NCI-H1436 treated with DMSO at 0.1 percent for 48 hours (cell line): ENCODE results near the gene EN2.

Source experiments
- DNase-seq: peaks from one replicate; lab custom pipeline; 2025; lab: John Stamatoyannopoulos, UW

Gene EN2

DNA sequence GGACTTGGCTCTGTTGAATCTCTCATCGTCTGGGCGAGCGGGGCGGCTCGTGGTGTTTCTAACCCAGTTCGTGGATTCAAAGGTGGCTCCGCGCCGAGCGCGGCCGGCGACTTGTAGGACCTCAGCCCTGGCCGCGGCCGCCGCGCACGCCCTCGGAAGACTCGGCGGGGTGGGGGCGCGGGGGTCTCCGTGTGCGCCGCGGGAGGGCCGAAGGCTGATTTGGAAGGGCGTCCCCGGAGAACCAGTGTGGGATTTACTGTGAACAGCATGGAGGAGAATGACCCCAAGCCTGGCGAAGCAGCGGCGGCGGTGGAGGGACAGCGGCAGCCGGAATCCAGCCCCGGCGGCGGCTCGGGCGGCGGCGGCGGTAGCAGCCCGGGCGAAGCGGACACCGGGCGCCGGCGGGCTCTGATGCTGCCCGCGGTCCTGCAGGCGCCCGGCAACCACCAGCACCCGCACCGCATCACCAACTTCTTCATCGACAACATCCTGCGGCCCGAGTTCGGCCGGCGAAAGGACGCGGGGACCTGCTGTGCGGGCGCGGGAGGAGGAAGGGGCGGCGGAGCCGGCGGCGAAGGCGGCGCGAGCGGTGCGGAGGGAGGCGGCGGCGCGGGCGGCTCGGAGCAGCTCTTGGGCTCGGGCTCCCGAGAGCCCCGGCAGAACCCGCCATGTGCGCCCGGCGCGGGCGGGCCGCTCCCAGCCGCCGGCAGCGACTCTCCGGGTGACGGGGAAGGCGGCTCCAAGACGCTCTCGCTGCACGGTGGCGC lies at the start of gene EN2:
Gene EN2, plus strand, starts transcription at position 19 of the 767 bp plus-strand sequence. Its CDS starts 249 bp downstream, at position 268.
- DNase-seq: no peak

DNA sequence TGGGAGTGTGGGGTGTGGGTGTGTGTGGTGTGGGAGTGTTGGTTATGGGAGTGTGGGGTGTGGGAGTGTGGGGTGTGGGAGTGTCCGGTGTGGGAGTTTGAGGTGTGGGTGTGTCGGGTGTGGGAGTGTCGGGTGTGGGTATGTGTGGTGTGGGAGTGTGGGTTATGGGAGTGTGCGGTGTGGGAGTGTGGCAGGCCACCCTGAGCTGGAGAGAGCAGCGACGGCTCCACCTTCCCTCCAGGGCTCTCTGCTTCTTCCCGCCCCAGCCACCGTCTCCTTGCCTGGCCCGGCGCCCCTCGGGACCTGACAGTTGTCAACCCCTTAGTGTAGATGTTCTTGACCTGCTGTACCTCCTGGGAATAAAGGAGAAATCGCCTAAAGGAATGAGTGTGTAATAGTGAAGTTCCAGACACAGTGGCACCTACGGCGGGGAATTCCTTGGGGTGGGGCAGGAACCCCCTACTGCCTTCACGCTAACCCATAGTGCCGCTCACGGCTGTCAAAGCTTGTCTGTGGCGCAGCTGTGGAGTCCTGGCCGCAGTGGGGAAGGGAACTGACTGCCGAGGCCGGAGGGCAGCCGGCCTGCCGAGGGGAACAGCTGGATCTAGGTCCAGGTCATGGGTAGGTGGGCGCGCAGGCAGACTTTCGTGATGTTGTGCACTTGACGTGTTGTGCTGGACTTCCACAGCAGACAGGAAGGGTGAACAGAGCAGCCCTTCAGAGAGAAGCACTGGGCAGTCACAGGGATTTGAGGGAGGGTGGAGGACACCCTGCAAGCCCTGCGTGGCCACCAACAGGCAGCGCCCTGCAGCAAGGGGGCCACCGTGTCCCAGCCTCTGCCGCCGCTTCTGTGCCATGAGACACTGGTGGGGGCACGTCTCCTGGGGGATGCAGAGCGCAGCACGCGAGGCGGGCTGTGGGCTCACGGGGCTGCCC lies 49.0 kb upstream of the EN2 start:
- no peak for DNase-seq

DNA sequence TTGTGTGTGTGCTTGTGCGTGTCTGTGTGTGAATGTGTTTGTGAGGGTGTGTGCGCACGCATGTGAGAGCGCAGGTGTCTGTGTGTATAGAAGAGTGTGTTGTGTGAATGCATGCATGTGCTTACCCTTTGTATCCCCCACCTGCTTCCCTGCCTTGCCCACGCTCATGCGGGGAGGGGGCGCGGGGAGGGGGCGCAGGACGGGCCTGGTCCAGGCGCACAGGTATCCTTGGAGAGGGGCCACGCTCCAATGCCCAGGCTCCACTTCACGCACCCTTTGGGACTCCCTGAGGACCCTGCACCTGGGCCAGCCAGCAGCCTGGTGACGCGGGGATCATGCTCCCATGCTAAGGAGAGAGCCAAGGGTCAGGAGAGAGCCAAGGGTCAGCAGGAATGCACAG lies 47.9 kb upstream of the EN2 start:
- no peak for DNase-seq

DNA sequence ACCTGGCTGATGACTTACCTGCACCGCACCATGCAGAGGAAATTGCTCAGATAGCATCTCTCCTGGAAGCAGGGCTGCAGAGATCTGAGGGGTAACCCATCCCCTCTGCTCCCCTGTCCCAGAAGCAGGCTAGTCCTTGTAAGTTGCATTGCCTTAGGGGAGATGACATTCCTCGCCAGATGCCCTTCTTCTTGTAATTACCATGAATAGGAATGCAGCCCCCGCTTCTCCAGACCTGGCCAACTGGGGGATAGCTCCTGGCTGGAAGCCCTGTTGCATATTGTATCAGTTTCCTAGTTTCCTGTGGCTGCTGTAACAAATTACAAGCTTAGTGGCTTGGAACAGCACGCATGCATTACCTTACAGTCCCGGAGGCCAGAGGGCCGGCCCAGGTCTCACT lies 47.5 kb upstream of the EN2 start:
- no peak for DNase-seq

DNA sequence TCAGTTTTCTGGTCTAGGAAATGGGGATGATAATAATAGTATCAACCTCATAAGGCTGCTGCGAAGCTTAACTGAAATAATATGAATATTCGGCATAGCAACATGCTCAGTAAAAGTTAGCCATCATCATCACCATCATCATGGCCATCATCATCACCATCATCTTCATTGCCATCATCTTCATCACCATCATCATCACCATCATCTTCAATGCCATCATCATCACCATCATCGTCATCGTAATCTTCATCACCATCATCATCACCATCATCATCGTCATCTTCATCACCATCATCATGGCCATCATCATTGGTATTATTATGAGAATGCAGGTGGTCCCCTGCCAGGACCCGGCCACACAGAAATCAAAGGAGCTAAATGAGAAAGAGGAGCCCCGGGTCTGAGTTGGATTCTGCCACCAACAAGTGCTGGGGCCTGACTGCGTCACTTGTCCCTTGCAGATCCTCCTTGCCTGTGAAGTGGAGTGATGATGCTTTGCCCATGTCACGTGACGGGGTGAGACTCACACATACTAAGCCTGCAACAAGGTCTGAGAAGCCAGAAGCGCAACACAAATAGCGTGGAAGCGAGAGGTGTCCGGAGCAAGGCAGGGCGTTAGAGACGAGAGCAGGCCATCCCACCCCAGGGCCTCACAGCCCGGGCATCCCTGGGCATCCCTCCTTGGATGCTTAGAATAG lies 46.1 kb upstream of the EN2 start:
- DNase-seq: no peak

DNA sequence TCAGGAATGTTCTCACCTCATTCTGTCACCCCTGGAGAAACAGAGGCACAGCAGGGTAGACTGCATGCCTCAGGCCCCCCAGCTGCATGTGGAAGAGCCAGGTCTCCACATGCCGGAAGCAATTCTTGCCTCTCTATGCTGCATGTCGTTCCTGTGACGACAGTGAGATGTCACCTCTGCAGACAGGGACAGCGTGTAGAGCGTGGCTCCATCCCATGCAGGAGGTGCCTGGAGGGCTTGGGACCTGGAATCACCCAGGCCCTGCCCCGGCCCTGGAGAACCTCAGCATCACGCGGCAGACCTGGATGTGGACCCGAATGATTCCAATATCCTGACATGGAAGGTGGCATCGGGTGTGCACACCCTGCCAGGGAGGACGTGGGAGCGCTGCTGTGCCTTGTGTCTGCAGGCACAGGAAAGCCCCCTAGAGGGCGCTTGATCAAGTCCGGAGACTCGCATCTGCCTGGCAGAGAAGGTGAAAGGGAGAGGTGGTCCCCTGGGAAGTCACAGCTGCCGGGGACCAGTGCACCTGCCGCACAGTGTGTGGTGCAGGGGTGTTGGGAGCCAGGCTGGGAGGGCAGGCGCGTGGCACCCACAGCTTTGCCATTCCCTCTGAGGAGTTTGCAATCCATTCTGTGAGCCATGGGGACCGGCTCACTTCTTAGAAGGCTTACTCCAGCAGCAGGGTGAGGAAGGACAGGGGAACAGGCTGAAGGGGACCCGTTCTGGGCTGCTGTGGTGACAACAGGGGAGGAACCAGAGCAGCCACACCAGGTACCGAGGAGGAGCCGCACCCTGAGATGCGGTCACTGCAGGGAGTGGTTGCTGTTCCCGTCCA lies 45.3 kb upstream of the EN2 start:
- DNase-seq: no peak

DNA sequence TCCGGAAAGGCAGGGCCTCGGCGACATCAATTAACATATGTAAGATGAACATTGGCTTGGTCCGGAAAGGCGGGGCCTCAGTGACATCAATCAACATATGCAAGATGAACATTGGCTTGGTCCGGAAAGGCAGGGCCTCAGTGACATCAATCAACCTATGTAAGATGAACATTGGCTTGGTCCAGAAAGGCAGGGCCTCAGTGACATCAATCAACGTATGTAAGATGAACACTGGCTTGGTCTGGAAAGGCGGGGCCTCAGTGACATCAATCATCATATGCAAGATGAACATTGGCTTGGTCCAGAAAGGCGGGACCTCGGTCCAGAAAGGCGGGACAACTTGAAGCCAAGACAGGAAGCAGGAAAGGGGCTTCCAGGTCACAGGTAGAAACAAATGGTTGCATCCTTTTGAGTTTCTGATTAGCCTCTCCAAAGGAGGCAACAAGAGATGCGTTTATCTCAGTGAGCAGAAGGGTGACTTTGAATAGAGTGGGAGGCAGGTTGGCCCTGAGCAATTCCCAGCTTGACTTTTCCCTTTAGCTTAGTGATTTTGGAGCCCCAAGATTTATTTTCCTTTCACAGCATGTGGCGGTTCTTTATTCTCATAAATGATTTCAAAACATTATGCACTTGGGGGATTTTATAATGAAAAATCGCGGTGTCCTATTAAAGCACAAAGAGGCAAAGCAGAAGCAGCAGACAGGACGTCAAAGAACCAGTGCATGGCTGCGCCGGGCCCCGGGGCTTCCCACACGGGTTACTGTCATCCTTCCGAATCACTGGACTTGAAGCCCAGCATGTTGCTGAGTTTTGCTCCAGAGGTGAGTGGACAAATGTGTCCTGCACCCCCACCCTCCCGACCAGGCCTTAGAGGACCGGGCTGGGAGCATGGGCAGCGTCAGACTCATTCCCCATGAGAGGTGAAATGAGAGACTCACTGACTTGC lies 43.1 kb upstream of the EN2 start:
- DNase-seq: no peak

DNA sequence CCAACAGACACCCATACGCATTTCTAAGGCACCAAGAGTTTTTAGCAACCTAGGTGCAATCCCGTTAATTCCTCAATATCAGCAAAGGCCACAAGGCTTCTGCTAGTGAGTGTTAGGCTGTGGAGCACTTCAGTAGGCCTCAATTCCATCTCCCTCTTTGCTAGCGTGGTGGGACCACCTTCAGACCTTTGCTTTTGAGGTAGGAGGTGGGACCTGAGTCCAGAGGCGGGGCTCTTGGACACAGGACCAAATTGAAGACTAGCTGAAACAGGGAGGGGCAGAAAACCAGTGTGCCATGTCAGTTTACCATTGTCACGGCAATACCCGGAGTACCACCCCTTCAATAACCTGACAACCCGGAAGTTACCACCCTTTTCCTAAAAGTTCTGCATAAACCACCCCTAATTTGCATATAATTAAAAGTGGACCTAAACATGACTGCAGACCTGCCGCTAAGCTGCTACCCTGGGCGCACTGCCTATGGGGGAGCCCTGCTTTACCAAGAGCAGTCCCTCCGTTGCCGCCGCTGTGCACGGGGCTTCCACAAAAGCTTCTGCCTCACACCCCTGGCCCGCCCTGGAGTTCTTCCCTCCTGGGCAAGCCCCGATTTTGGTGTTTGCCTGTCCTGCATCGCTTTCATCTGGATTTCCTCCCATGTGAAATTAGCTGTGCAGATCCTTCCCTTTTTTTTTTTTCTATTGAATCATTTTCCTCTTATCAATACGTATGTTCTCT lies 41.1 kb upstream of the EN2 start:
- no peak for DNase-seq

DNA sequence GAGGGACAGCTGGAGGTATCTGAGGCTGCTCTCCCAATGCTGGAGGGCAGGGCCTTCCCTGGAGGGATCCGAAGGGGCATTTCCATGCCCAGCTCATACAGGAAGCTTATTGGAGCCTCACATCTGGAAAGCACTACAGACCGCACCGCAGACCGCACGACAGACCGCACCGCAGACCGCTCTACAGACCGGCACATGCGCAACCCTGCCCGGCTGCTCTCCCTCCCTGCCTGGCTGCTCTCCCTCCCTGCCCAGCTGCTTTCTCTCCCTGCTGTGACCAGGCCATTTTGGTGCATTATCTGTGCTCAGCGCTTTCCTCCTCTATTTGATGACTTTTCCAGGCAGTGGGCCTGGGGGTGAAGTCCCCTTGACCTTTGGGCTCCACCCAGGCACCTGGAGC lies 39.6 kb upstream of the EN2 start:
- DNase-seq: no peak

DNA sequence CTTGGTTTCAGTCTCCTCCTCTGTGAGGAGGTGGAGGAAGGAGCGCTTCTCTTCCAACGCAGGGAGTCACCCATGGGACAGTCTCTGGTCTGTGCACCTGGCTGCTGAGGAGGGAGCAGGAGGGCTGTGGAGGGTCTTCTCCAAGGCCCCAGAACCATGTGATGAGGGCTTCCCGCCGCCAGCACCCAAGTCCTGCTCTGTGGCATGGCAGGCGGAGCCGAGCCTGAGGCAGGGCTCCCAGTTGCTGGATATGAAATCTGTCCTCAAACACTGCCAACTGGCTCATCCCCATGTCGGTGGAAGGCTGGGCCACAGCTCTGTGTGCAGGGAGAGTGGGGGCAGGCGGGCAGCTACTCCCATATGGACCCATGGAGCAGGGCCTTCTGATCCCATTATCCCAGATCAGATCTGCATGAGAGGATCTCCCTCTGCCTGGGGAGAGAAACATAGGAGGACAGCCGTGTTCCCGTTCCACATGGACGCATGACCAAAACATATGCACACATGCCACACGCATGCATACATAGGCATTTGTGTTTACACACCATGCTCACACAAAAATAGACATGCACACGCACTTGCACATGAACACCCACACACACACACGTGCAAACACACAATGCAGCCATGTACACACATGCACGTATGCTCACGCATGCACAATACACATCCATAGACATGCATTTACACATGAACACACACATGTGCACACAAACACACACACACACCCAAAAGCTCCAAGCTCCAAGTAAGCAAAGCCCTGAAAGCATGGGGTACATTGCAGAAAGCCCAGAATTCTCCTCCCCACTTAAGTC lies 38.8 kb upstream of the EN2 start:
- DNase-seq: no peak

DNA sequence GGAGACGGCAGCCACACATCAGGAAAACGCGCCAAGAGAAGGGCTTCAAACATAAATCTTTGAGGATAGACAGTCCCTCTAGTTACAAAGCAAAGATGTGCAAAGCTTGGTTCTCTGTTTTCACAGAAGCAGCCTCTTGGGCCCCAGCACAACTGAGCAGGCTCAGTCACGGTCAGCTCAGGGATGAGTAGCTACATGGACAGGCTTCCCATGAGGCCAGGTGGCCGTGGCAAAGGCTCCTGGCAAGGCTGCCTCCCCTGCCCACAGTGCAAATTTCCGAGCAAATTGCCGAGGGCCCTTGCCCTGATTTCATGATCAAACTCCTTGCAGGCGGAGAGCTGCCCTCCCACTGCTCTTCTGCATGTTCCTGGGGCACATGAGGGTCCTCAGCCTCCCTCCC lies 37.8 kb upstream of the EN2 start:
- no peak for DNase-seq

DNA sequence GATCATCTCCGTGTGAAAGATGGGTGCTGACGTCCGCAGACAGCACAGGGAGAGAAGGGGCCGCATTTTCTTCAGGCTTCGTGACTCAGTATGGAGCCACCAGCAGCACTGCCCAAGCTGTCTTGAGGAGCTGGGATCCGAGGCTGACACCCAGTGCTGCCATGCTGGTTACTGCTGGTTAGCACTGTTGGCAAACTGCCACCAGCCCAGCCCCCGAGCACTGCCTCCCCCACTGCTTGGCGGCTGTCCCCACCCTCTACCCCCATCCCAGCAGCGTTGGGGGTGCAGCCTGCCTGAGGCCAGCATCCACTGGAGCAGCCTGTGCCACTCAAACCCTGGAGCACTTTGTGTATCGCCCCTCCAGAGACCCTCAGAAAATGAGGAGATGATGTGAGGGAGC lies 35.8 kb upstream of the EN2 start:
- DNase-seq: no peak

DNA sequence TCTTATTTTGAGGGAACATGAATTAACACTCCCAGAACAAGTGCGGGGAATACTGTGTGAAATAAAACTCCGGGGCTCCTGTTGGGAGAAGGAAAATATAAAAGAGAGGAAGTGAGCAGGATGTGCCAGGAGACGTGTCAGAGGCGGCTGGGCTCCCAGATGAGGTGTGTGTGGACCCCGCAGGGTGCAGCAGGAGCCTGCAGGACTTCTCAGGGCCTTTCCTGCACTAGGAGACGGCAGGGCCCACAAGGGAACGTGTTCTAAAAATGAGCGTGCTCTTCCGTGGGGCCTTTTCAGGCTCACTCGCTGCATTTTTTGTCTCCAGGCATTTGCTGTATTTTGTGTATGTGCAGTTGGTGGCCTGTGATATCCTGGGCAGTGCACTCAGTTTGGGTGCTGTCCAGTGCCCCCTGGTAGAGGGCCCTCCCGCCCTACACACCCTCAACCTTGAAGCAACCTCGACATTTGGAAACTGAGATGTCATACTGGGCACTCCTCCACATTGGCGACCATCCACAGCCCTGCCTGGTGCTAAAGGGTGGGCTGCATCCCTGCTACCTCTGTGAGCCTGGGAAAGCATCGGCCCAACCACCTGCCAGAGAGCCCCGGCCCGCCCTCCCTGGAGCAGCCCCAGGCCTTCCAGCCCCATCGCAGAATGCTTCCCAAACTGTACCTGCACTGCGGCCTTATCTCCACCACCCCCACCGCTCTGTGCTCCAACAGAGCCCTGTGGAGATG lies 35.2 kb upstream of the EN2 start:
- no peak for DNase-seq

DNA sequence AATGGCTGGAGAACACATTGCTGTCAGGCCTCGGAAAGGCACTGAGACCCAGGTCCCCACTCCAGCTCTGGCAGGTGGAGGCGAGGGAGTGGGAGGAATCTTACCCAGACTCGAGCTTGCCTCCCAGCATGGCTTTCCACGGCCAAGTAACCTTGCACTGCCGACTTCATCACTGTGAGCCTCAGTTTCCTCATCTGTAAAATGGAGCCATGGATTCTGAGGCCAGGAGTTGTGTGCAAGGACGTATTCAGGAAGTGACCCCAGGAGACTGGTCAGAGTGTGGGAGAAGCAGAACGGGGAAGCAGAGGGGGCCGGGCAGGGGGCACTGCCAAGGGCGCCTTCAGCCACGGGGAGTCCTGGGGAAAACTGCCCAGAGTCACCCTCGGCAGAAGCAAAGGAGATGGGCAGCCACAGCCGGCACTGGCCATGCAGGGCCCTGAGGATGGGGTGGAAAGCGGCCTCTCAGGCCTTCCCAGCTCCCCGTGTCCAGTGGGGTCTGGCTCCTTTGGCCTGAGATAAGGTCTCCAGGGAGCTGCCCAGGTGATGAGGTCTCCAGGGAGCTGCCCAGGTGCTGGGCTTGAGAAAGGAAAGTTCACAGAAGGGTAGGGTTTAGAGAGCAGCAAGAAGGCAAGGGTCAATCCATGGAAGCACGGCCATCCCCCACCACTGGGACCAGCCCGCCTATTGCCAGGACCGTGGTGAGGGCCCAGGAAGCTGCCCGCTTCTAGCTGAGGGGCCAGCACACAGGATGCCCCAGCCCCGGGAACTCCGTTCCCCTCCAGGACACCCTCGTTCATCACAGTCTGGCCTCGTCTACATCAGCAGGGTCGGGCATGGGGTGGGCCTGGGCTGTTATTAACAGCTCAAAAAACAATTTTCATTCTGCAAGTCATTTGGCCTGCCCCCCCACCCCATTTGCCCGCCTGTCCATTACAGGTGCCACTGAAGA lies 34.3 kb upstream of the EN2 start:
- no peak for DNase-seq

DNA sequence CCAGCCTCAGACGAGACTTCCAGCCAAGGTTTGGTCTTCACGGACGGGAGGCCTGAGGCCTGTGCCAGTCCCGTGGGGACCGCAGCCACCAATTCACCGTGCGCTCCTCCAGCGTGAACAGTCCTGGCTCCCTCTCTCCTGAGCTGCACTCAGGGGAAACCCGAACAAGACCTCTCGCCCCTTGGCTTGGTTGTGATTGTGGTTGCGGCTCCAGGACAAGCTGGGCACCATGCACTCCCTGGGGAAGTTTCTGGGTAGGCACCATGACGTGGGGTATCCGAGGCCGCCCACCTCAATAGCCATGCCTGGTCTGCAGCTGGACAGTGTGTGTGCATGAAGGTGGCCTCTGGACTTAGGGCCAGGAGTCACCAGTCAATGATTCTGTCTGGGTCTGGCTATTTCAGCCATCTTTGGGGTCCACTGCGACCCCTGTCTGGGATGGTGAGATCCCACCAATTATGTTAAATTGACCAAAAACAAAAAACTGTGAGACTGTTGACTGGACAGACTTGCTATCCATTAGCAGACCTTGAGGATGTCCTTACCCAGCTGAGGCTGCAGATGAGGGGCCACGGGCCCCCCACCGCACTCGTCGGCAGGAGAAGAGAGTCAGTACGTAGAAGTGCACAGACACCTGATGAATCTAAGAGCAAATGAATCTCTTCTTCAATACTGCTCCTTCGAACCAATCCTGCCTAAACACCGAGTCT lies 33.5 kb upstream of the EN2 start:
- DNase-seq: no peak

DNA sequence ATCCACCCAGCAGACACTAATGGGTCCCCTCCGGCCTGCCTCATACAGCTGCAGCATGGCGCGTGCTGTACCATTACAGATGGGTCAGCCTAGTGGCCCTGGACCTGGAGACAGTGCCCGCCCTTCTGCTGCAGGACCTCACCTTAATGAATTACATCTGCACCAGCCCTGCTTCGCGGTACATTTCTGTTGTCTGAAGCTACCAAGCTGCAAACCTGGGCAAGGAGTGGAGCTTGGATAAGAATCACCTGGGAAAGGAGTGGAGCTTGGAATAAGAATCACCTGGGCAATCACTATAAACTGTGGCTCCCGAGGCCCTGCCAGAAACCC lies 33.0 kb upstream of the EN2 start:
- DNase-seq: no peak

DNA sequence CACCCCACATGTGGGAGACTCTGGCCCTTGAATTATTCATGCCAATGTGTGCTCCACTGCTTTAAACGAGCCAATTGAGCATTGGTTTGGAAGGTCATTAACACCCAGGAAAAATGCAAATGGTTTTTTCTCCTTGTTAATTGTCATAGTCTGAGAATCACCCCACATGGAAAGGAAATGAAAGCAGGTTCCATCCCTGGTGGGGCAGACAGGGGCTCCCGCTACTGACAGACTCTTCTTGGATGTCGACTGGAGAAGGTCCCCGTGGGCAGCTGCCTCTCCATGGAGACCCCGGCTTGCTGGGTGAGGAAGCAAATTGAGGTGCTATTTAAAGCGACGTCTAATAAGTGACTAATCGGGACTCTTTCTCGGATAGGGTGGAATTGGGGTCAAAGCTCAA lies 32.0 kb upstream of the EN2 start:
- no peak for DNase-seq
